ENCODE results near the gene FRMD5.

FRMD5 gene

DNA sequence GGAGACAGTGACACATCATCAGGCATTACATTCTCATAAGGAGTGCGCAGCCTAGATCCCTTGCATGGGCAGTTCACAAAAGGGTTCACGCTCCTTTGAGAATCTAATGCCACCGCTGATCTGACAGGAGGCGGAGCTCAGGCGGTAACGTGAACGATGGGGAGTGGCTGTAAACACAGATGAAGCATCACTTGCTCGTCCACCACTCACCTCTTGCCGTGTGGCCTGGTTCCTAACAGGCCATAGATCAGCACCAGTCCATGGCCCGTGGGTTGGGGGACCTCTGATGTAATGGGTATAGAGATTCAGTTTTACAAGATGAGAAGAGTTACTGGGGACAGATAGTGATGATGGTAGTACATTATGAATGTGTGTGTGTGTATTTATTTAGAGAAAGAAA, 63.0 kb downstream of the FRMD5 start:
- Histone ChIP-seq H3K9ac (ENCODE audit: low read length) (no peak overlapping the region), H3K4me1 (ENCODE audit: control insufficient read depth, low read depth, low read length) (no peaks in the 10 kb centered on the region), H3K4me3 (ENCODE audit: low read length) (no peak overlapping the region), H3K36me3 (ENCODE audit: control insufficient read depth, low read depth, low read length) (no peaks in the 10 kb centered on the region), H3K27ac (ENCODE audit: low read length) (no peak overlapping the region), H3K9me3 (ENCODE audit: control insufficient read depth, low read depth, low read length) (no peaks in the 10 kb centered on the region), H3K27me3 (ENCODE audit: control insufficient read depth, insufficient read depth, low read length) (no peaks in the 10 kb centered on the region)

DNA sequence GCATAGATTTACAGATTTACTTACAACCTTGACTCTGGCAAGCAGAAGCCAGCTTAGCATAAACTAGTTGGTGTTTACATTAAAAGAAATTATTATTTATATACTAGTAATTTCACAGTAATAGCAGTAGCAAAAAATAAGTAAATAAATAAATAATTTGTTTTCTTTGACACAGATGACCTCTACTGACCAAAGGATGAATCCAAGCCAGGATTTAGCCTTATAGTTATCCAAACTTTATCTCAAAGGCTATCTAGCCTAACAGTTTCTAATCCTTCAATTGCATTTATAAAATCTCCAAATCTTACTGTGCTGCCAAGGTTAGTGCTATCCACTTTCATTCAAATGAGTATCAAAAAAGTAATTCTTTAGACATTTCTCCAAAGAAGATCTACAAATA, 64.3 kb downstream of the FRMD5 start:
- Histone ChIP-seq H3K27me3 (ENCODE audit: control insufficient read depth, insufficient read depth, low read length) (no peaks in the 10 kb centered on the region), H3K9ac (ENCODE audit: low read length) (no peak overlapping the region), H3K36me3 (ENCODE audit: control insufficient read depth, low read depth, low read length) (no peaks in the 10 kb centered on the region), H3K4me1 (ENCODE audit: control insufficient read depth, low read depth, low read length) (no peaks in the 10 kb centered on the region), H3K4me3 (ENCODE audit: low read length) (no peak overlapping the region), H3K27ac (ENCODE audit: low read length) (no peak overlapping the region), H3K9me3 (ENCODE audit: control insufficient read depth, low read depth, low read length) (no peaks in the 10 kb centered on the region)

- no peak overlapping the region for H3K4me3 ChIP-seq (ENCODE audit: low read length)
Observed at GRCh38 chr15:44129911-44130310, 65.2 kb downstream of the FRMD5 start.

GRCh38 chr15:44128443-44128842, 66.6 kb downstream of the FRMD5 start:
- Histone ChIP-seq H3K27me3 (ENCODE audit: control insufficient read depth, insufficient read depth, low read length) (no peaks in the 10 kb centered on the region), H3K36me3 (ENCODE audit: control insufficient read depth, low read depth, low read length) (no peaks in the 10 kb centered on the region), H3K27ac (ENCODE audit: low read length) (no peak overlapping the region), H3K4me1 (ENCODE audit: control insufficient read depth, low read depth, low read length) (no peaks in the 10 kb centered on the region), H3K4me3 (ENCODE audit: low read length) (no peak overlapping the region), H3K9me3 (ENCODE audit: control insufficient read depth, low read depth, low read length) (no peaks in the 10 kb centered on the region), H3K9ac (ENCODE audit: low read length) (no peak overlapping the region)

More at GRCh38 chr15:44129911-44130310, 65.2 kb downstream of the FRMD5 start:
- Histone ChIP-seq H3K4me1 (ENCODE audit: control insufficient read depth, low read depth, low read length) (no peaks in the 10 kb centered on the region), H3K27ac (ENCODE audit: low read length) (no peak overlapping the region), H3K27me3 (ENCODE audit: control insufficient read depth, insufficient read depth, low read length) (no peaks in the 10 kb centered on the region), H3K9ac (ENCODE audit: low read length) (no peak overlapping the region), H3K9me3 (ENCODE audit: control insufficient read depth, low read depth, low read length) (no peaks in the 10 kb centered on the region), H3K36me3 (ENCODE audit: control insufficient read depth, low read depth, low read length) (no peaks in the 10 kb centered on the region)

DNA sequence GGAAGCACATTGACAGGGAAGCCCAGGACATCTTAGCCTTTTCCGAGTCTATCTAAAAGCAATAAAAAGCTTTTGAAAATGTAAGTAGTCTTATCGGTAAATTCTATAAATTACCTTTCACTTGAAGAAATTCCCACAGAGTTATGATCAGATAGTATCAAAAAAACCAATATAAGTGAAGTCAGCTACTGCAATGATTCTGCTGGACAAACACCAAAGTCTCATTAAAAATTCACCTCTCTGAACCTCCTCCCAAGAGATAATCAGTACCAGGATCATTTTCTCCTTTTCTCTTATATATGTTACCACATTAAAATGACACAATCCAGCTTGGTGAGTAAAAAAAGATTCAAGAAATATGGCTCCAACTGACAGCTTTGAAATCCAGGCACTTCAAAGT, 69.2 kb downstream of the FRMD5 start:
- no peaks in the 10 kb centered on the region for H3K4me1 ChIP-seq (ENCODE audit: control insufficient read depth, low read depth, low read length)
- H3K4me3 ChIP-seq (ENCODE audit: low read length) = no peak overlapping the region
- no peak overlapping the region for H3K27ac ChIP-seq (ENCODE audit: low read length)
- no peak overlapping the region for H3K9ac ChIP-seq (ENCODE audit: low read length)
- H3K9me3 ChIP-seq (ENCODE audit: control insufficient read depth, low read depth, low read length) = no peaks in the 10 kb centered on the region
- no peaks in the 10 kb centered on the region for H3K36me3 ChIP-seq (ENCODE audit: control insufficient read depth, low read depth, low read length)
- no peaks in the 10 kb centered on the region for H3K27me3 ChIP-seq (ENCODE audit: control insufficient read depth, insufficient read depth, low read length)

- no peaks in the 10 kb centered on the region for H3K9me3 ChIP-seq (ENCODE audit: control insufficient read depth, low read depth, low read length)
- H3K4me3 ChIP-seq (ENCODE audit: low read length) = no peak overlapping the region
- H3K9ac ChIP-seq (ENCODE audit: low read length) = no peak overlapping the region
- peaks cover 24% of the 10 kb centered on the region for H3K4me1 ChIP-seq (ENCODE audit: control insufficient read depth, low read depth, low read length)
- no peaks in the 10 kb centered on the region for H3K36me3 ChIP-seq (ENCODE audit: control insufficient read depth, low read depth, low read length)
- H3K27me3 ChIP-seq (ENCODE audit: control insufficient read depth, insufficient read depth, low read length) = no peaks in the 10 kb centered on the region
- no peak overlapping the region for H3K27ac ChIP-seq (ENCODE audit: low read length)
Observed at GRCh38 chr15:44102675-44103254, 92.3 kb downstream of the FRMD5 start.

DNA sequence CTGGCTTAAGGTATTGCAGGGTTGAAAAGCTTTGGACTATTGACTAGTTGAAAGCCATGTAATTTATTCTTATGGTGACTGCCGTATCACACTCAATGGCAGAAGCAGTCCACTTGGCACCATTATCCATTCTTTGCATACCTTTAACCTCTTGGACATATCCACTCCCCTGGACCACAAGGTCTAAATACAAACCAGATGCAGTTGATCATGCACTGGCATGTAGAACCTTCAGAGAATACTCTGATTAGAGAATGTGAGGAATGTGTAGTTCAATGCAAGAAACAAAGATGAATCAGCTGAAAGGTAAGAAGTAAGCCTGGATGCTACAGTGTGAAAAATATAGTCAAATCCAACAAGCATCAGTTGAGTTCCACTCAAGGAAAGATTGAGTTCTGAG, 93.1 kb downstream of the FRMD5 start:
- Histone ChIP-seq H3K27ac (ENCODE audit: low read length) (no peak overlapping the region), H3K9me3 (ENCODE audit: control insufficient read depth, low read depth, low read length) (no peaks in the 10 kb centered on the region), H3K36me3 (ENCODE audit: control insufficient read depth, low read depth, low read length) (no peaks in the 10 kb centered on the region), H3K27me3 (ENCODE audit: control insufficient read depth, insufficient read depth, low read length) (no peaks in the 10 kb centered on the region), H3K9ac (ENCODE audit: low read length) (no peak overlapping the region), H3K4me1 (ENCODE audit: control insufficient read depth, low read depth, low read length) (peaks cover 16% of the 10 kb centered on the region), H3K4me3 (ENCODE audit: low read length) (no peak overlapping the region)

- H3K9me3 ChIP-seq (ENCODE audit: control insufficient read depth, low read depth, low read length) = no peaks in the 10 kb centered on the region
- H3K27ac ChIP-seq (ENCODE audit: low read length) = no peak overlapping the region
- no peak overlapping the region for H3K9ac ChIP-seq (ENCODE audit: low read length)
- H3K27me3 ChIP-seq (ENCODE audit: control insufficient read depth, insufficient read depth, low read length) = no peaks in the 10 kb centered on the region
- H3K4me1 ChIP-seq (ENCODE audit: control insufficient read depth, low read depth, low read length) = peaks cover 10% of the 10 kb centered on the region
- H3K4me3 ChIP-seq (ENCODE audit: low read length) = no peak overlapping the region
- H3K36me3 ChIP-seq (ENCODE audit: control insufficient read depth, low read depth, low read length) = no peaks in the 10 kb centered on the region
Observed at GRCh38 chr15:44101286-44101685, 93.8 kb downstream of the FRMD5 start.

DNA sequence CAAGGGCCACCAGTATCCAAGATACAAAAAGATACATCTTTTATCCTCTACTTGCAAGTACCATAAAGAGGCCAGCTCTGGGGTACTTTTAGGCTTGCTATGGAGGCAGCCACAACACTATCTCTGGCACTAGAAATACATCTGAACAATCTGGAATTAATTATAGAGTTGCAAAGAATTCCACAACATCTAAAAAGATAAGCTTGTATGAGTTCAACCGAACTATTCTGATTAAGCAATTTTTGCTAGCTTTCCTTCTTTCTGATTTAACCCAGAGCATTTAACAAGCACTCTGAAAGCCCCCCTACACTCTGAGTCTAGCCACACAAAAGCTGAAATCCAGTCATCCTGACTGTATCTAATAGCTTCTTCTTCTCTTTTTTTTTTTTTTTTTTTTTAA, 95.4 kb downstream of the FRMD5 start:
- no peaks in the 10 kb centered on the region for H3K36me3 ChIP-seq (ENCODE audit: control insufficient read depth, low read depth, low read length)
- H3K4me1 ChIP-seq (ENCODE audit: control insufficient read depth, low read depth, low read length) = peaks cover 10% of the 10 kb centered on the region
- H3K9ac ChIP-seq (ENCODE audit: low read length) = no peak overlapping the region
- no peaks in the 10 kb centered on the region for H3K9me3 ChIP-seq (ENCODE audit: control insufficient read depth, low read depth, low read length)
- no peaks in the 10 kb centered on the region for H3K27me3 ChIP-seq (ENCODE audit: control insufficient read depth, insufficient read depth, low read length)
- no peak overlapping the region for H3K27ac ChIP-seq (ENCODE audit: low read length)
- no peak overlapping the region for H3K4me3 ChIP-seq (ENCODE audit: low read length)

- Histone ChIP-seq H3K27me3 (ENCODE audit: control insufficient read depth, insufficient read depth, low read length) (no peaks in the 10 kb centered on the region), H3K4me1 (ENCODE audit: control insufficient read depth, low read depth, low read length) (peaks cover 7% of the 10 kb centered on the region), H3K4me3 (ENCODE audit: low read length) (no peak overlapping the region), H3K9me3 (ENCODE audit: control insufficient read depth, low read depth, low read length) (no peaks in the 10 kb centered on the region), H3K36me3 (ENCODE audit: control insufficient read depth, low read depth, low read length) (no peaks in the 10 kb centered on the region), H3K9ac (ENCODE audit: low read length) (no peak overlapping the region), H3K27ac (ENCODE audit: low read length) (no peak overlapping the region)
Observed at GRCh38 chr15:44097552-44097951, 97.5 kb downstream of the FRMD5 start.

- Histone ChIP-seq H3K27ac (ENCODE audit: low read length) (no peak overlapping the region), H3K9ac (ENCODE audit: low read length) (no peak overlapping the region), H3K9me3 (ENCODE audit: control insufficient read depth, low read depth, low read length) (no peaks in the 10 kb centered on the region), H3K4me1 (ENCODE audit: control insufficient read depth, low read depth, low read length) (no peaks in the 10 kb centered on the region), H3K4me3 (ENCODE audit: low read length) (no peak overlapping the region), H3K36me3 (ENCODE audit: control insufficient read depth, low read depth, low read length) (no peaks in the 10 kb centered on the region), H3K27me3 (ENCODE audit: control insufficient read depth, insufficient read depth, low read length) (no peaks in the 10 kb centered on the region)
Observed at GRCh38 chr15:44096596-44096995, 98.5 kb downstream of the FRMD5 start.

- Histone ChIP-seq H3K9ac (ENCODE audit: low read length) (no peak overlapping the region), H3K9me3 (ENCODE audit: control insufficient read depth, low read depth, low read length) (no peaks in the 10 kb centered on the region), H3K4me3 (ENCODE audit: low read length) (no peak overlapping the region), H3K4me1 (ENCODE audit: control insufficient read depth, low read depth, low read length) (no peaks in the 10 kb centered on the region), H3K27ac (ENCODE audit: low read length) (no peak overlapping the region), H3K27me3 (ENCODE audit: control insufficient read depth, insufficient read depth, low read length) (no peaks in the 10 kb centered on the region), H3K36me3 (ENCODE audit: control insufficient read depth, low read depth, low read length) (no peaks in the 10 kb centered on the region)
Observed at GRCh38 chr15:44094781-44095180, 100.3 kb downstream of the FRMD5 start.
